Prostate gland (tissue), 2 donors: ENCODE data around the gene NBAS.

Experiments used
- CTCF ChIP-seq, 4 experiments: fragments of 200-600 bp in 2 of 4; fragments of 450-650 bp in 2 of 4; sonication (generic) in 2 of 4; IDR thresholded peaks; 1 replicate in 3 of 4; 2 replicates in 1 of 4; pipeline ENCODE4 v1.5.1; 2016 to 2019; ENCODE audit warnings: antibody characterized with exemption in 4 of 4, mild to moderate bottlenecking in 2 of 4, moderate library complexity in 2 of 4
- POLR2A ChIP-seq: fragments of 450-650 bp; IDR thresholded peaks from one replicate; pipeline ENCODE4 v1.6.1; 2016; ENCODE audit warnings: antibody characterized with exemption, mild to moderate bottlenecking

GRCh38 chr2:15141211-15141610 is 419.9 kb downstream of the NBAS start:
- TF ChIP-seq CTCF (IDR thresholded peaks at IDR 0.05) (no peak), POLR2A (no peak)
